ENCODE measurements around the gene CSNK1G3. TPM values are rescaled to one million over a fixed set of nuclear protein-coding genes. Genes with fewer than 3 reads are reported as not detected.
A peak's percentile ranks its signal among the peaks of the same experiment; 100 is the strongest.
"Not testable (repeated sequence)": the region's sequence is repeated elsewhere in the genome, so short reads cannot be mapped to it uniquely, and the experiment has no call there.

CSNK1G3 gene
- total RNA-seq, 2 donors from 2014 or later, result 55.5 to 78.3 TPM

- DNase-seq, result no peak
- Histone ChIP-seq H3K4me3 (no peak overlapping the region), H3K36me3 (no peaks in the 10 kb centered on the region), H3K9ac (ENCODE audit: low read depth in 2 of 2, low read length in 2 of 2) (no peak overlapping the region), H3K27me3 (no peaks in the 10 kb centered on the region), H3K27ac (no peak overlapping the region), H3K4me1 (no peaks in the 10 kb centered on the region), H3K9me3 (no peaks in the 10 kb centered on the region)
- intact Hi-C loops (cut with DNase I), result no loop called here
- TF ChIP-seq CTCF (IDR thresholded peaks at IDR 0.05), result no peak
These were observed 24.9 kb upstream of the CSNK1G3 start for GRCh38 chr5:123486951-123487655.

- no peaks in the 10 kb centered on the region for H3K36me3 ChIP-seq
- H3K27me3 ChIP-seq, result no peaks in the 10 kb centered on the region
- no peak overlapping the region for H3K9ac ChIP-seq (ENCODE audit: low read depth in 2 of 2, low read length in 2 of 2)
- H3K4me1 ChIP-seq, result no peaks in the 10 kb centered on the region
- DNase-seq, result no peak
- TF ChIP-seq CTCF (IDR thresholded peaks at IDR 0.05), result no peak
- H3K9me3 ChIP-seq, result no peaks in the 10 kb centered on the region
- H3K4me3 ChIP-seq, result no peak overlapping the region
- no peak overlapping the region for H3K27ac ChIP-seq
- intact Hi-C loops (cut with DNase I), result no loop called here
These were observed 21.0 kb upstream of the CSNK1G3 start for GRCh38 chr5:123490974-123491373.

- H3K27ac ChIP-seq; H3K27me3 ChIP-seq; H3K36me3 ChIP-seq; H3K4me3 ChIP-seq; H3K4me1 ChIP-seq; DNase-seq; intact Hi-C loops (cut with DNase I); H3K9ac ChIP-seq (ENCODE audit: low read depth in 2 of 2, low read length in 2 of 2); H3K9me3 ChIP-seq: not testable (repeated sequence)
These were observed 16.8 kb upstream of the CSNK1G3 start for GRCh38 chr5:123495211-123495610.

- H3K27me3 ChIP-seq, result no peaks in the 10 kb centered on the region
- TF ChIP-seq CTCF (IDR thresholded peaks at IDR 0.05), result no peak
- DNase-seq, result no peak
- no peak overlapping the region for H3K4me3 ChIP-seq
- H3K36me3 ChIP-seq, result no peaks in the 10 kb centered on the region
- H3K27ac ChIP-seq, result no peak overlapping the region
- H3K9ac ChIP-seq (ENCODE audit: low read depth in 2 of 2, low read length in 2 of 2), result no peak overlapping the region
- H3K9me3 ChIP-seq, result no peaks in the 10 kb centered on the region
- intact Hi-C loops (cut with DNase I), result no loop called here
- no peaks in the 10 kb centered on the region for H3K4me1 ChIP-seq
These were observed 15.1 kb upstream of the CSNK1G3 start for GRCh38 chr5:123496892-123497291.

- Histone ChIP-seq H3K4me1 (no peaks in the 10 kb centered on the region), H3K27me3 (no peaks in the 10 kb centered on the region), H3K4me3 (no peak overlapping the region), H3K9ac (ENCODE audit: low read depth in 2 of 2, low read length in 2 of 2) (no peak overlapping the region), H3K36me3 (no peaks in the 10 kb centered on the region), H3K27ac (no peak overlapping the region), H3K9me3 (no peaks in the 10 kb centered on the region)
- no peak for TF ChIP-seq CTCF (IDR thresholded peaks at IDR 0.05)
- intact Hi-C loops (cut with DNase I), result no loop called here
- no peak for DNase-seq
These were observed 11.5 kb upstream of the CSNK1G3 start for GRCh38 chr5:123500471-123500870.

GRCh38 chr5:123502120-123502519 is 9.9 kb upstream of the CSNK1G3 start:
- H3K27ac ChIP-seq, result peak overlapping the region; percentile 70
- H3K36me3 ChIP-seq, result no peaks in the 10 kb centered on the region
- intact Hi-C loops (cut with DNase I), result no loop called here
- H3K9ac ChIP-seq (ENCODE audit: low read depth in 2 of 2, low read length in 2 of 2), result no peak overlapping the region
- no peak for TF ChIP-seq CTCF (IDR thresholded peaks at IDR 0.05)
- DNase-seq, result no peak
- no peaks in the 10 kb centered on the region for H3K9me3 ChIP-seq
- no peaks in the 10 kb centered on the region for H3K4me1 ChIP-seq
- H3K27me3 ChIP-seq, result no peaks in the 10 kb centered on the region
- H3K4me3 ChIP-seq, result no peak overlapping the region

Data from colonic mucosa (tissue), 4 donors.